PC-3 (cell line): ENCODE data around the gene CIP2A.

Experiments
- CTCF ChIP-seq: fragments of 300-600 bp; sonication (generic); conservative IDR thresholded peaks from 2 replicates; pipeline ENCODE4 v1.5.1; 2017; ENCODE audit warnings: antibody characterized with exemption, low read depth, mild to moderate bottlenecking, low read length
- EZH2phosphoT487 ChIP-seq: fragments of 300-600 bp; sonication (generic); IDR thresholded peaks from 2 replicates; pipeline ENCODE4 v1.6.1; 2018; ENCODE audit warnings: mild to moderate bottlenecking, antibody characterized with exemption, low read length, borderline replicate concordance

DNA sequence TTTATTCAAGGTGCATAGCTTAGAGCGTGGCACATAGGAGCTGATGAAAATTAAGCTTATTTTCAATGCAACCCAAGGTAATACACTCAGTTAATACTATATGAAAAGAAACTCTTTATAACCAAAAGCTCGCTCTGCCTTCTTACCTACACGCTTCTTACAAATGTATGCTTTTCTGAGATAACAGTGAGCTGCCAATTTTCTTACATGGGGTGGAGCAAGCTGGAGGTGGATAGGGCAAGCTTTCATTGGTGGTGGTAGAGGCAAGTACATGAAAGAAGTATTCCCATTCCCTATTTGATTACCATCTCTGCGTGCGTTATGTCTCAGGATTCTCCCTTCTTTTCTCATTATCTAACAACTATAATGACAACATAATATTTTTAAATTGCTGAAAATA, 9.1 kb upstream of the CIP2A start:
- no peak for TF ChIP-seq CTCF
- TF ChIP-seq EZH2phosphoT487 = no peak
